Measurements from ENCODE around the gene CSF2RB. TPM values are rescaled to one million over a fixed set of nuclear protein-coding genes. Genes with fewer than 3 reads are reported as not detected.

Gene CSF2RB
- total and polyA plus RNA-seq, 2 of the 13 experiments (the other 11 are each of a cell fraction or from before 2014, with no cell fraction given), result not detected

- no peak for TF ChIP-seq RERE (CRISPR knock-in tag; IDR thresholded peaks at IDR 0.05; ENCODE audit: low read depth)
- TF ChIP-seq ZNF343 (CRISPR knock-in tag; IDR thresholded peaks at IDR 0.05), result no peak
- no peak for TF ChIP-seq ZNF530 (CRISPR knock-in tag; IDR thresholded peaks at IDR 0.05; ENCODE audit: low read depth)
- no peak for TF ChIP-seq KDM1A (CRISPR knock-in tag; IDR thresholded peaks at IDR 0.05)
- no peak for TF ChIP-seq ZNF232 (CRISPR knock-in tag; IDR thresholded peaks at IDR 0.05; ENCODE audit: borderline replicate concordance)
- no peak for TF ChIP-seq ZNF547 (CRISPR knock-in tag; IDR thresholded peaks at IDR 0.05)
- TF ChIP-seq SP1 (IDR thresholded peaks at IDR 0.05), result no peak
- no peak for TF ChIP-seq SP1 (CRISPR knock-in tag; IDR thresholded peaks at IDR 0.05)
- TF ChIP-seq, protein P1, sequence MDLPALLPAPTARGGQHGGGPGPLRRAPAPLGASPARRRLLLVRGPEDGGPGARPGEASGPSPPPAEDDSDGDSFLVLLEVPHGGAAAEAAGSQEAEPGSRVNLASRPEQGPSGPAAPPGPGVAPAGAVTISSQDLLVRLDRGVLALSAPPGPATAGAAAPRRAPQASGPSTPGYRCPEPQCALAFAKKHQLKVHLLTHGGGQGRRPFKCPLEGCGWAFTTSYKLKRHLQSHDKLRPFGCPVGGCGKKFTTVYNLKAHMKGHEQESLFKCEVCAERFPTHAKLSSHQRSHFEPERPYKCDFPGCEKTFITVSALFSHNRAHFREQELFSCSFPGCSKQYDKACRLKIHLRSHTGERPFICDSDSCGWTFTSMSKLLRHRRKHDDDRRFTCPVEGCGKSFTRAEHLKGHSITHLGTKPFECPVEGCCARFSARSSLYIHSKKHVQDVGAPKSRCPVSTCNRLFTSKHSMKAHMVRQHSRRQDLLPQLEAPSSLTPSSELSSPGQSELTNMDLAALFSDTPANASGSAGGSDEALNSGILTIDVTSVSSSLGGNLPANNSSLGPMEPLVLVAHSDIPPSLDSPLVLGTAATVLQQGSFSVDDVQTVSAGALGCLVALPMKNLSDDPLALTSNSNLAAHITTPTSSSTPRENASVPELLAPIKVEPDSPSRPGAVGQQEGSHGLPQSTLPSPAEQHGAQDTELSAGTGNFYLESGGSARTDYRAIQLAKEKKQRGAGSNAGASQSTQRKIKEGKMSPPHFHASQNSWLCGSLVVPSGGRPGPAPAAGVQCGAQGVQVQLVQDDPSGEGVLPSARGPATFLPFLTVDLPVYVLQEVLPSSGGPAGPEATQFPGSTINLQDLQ (CRISPR knock-in tag; IDR thresholded peaks at IDR 0.05), result no peak
- no peak for TF ChIP-seq KLF6 (CRISPR knock-in tag; IDR thresholded peaks at IDR 0.05)
- TF ChIP-seq IRF2 (CRISPR knock-in tag; IDR thresholded peaks at IDR 0.05), result no peak
- TF ChIP-seq TAF15 (IDR thresholded peaks at IDR 0.05; ENCODE audit: low read depth, low read length, poor library complexity, severe bottlenecking), result no peak
- no peak for TF ChIP-seq CTCF (CRISPR knock-in tag; IDR thresholded peaks at IDR 0.05)
- no peak for TF ChIP-seq BRCA1 (CRISPR knock-in tag; IDR thresholded peaks at IDR 0.05)
- TF ChIP-seq FOXA3 (CRISPR knock-in tag; IDR thresholded peaks at IDR 0.05), result no peak
These were observed 37.6 kb downstream of the CSF2RB start (continued) for GRCh38 chr22:36950797-36951590.

All from HepG2 (cell line).